Ascending aorta (tissue), 2 donors: ENCODE data around the gene PDE1C. TPM values are rescaled to one million over a fixed set of nuclear protein-coding genes. Genes with fewer than 3 reads are reported as not detected.

Source experiments
- DNase-seq, 2 donors: peaks; one replicate each; pipeline ENCODE4 v3.0.0-alpha.2; 2019; ENCODE audit warnings: low spot score in 2 of 2
- H3K27ac ChIP-seq, 2 donors: fragments of 200-600 bp; sonication (generic); one replicate each; pipeline ENCODE4 v1.5.1; 2016 to 2017; ENCODE audit warnings: mild to moderate bottlenecking in 1 of 2
- H3K27me3 ChIP-seq: fragments of 200-600 bp; sonication (generic); one replicate; pipeline ENCODE4 v1.5.1; 2017
- H3K36me3 ChIP-seq, 2 donors: fragments of 200-600 bp; sonication (generic); one replicate each; pipeline ENCODE4 v1.5.1; 2016
- H3K4me1 ChIP-seq, 2 donors: fragments of 200-600 bp; sonication (generic); one replicate each; pipeline ENCODE4 v1.5.1; 2016 to 2017; ENCODE audit warnings: mild to moderate bottlenecking in 1 of 2
- H3K4me3 ChIP-seq, 2 donors: fragments of 200-600 bp; sonication (generic); one replicate each; pipeline ENCODE4 v1.5.1; 2016 to 2017; ENCODE audit warnings: mild to moderate bottlenecking in 1 of 2
- H3K9me3 ChIP-seq, 2 donors: fragments of 200-600 bp; sonication (generic); one replicate each; pipeline ENCODE4 v1.5.1; 2016
- CTCF ChIP-seq, 3 experiments: fragments of 200-600 bp in 2 of 3; fragments of 450-650 bp in 1 of 3; sonication (generic) in 2 of 3; IDR thresholded peaks; one replicate each; pipeline ENCODE4 v1.5.1; 2016 to 2019; ENCODE audit warnings: antibody characterized with exemption in 3 of 3, mild to moderate bottlenecking in 1 of 3, moderate library complexity in 1 of 3
- intact Hi-C: fragments of 100-400 bp; cut with DNase I; formaldehyde crosslinking; loops from one replicate; pipeline ENCODE4 v1.15.1; 2023
- total RNA-seq: library from RNA; depleted of rRNA; stranded (reverse); fragments of >200 nt; gene quantifications from one replicate; pipeline ENCODE4 v1.1.0, GENCODE V29; 2016

Gene PDE1C
- total RNA-seq, 1 donor from 2014 or later, result 1.4 TPM

DNA sequence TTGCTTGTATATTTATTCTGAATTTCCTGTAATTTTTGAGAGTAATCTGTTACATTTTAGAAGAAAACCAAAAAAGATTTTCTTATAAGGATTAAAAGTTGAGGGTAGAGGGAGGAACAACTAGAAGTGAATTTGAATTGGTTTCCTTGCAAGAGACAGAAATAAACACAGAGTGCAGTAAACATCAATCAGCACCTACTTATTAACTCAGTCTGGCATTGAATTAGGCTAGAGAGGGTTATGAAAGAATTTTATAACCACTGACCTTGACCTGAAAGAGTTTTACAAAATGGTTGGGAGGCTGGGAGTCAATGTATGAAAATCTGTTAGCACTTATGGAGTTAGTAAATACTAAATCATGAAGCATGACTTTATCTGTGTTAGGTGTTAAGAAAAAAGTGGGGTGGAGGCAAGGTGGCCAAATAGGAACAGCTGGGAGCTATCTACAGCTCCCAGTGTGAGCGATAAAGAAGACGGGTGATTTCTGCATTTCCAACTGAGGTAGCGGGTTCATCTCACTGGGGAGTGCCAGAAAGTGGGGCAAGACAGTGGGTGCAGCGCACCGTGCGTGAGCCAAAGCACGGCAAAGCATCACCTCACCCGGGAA, 106.5 kb downstream of the PDE1C start:
- H3K27ac ChIP-seq, result no peak overlapping the region
- H3K36me3 ChIP-seq, result no peaks in the 10 kb centered on the region
- no peak overlapping the region for H3K4me3 ChIP-seq
- no peak for TF ChIP-seq CTCF (IDR thresholded peaks at IDR 0.05)
- H3K27me3 ChIP-seq, result no peaks in the 10 kb centered on the region
- no peaks in the 10 kb centered on the region for H3K4me1 ChIP-seq
- no peaks in the 10 kb centered on the region for H3K9me3 ChIP-seq
- no peak for DNase-seq
- intact Hi-C loops, result no loop called here

DNA sequence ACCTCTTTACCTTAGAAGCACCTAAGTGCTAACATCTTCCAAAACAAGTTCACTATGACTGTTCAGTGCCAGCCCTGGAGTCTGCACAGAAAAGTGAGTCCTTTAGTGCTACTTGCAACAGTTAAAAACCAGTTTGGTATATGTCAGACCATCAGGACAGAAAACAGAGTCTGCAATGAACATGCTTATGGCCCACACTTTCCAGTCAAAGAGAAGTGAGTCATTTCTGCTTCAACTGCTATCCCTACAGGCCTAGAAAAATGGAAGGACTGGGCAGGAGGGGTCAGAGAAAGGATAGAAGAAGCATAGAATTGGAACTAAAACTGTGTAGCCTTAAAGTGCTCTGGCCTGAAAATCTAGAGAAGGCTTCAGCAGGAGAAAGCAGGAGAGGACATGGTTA, 108.0 kb downstream of the PDE1C start:
- TF ChIP-seq CTCF (IDR thresholded peaks at IDR 0.05), result no peak
- intact Hi-C loops, result no loop called here
- DNase-seq, result no peak
- Histone ChIP-seq H3K9me3 (no peaks in the 10 kb centered on the region), H3K36me3 (no peaks in the 10 kb centered on the region), H3K27ac (no peak overlapping the region), H3K4me1 (no peaks in the 10 kb centered on the region), H3K4me3 (no peak overlapping the region), H3K27me3 (no peaks in the 10 kb centered on the region)

- TF ChIP-seq CTCF (IDR thresholded peaks at IDR 0.05), result no peak
- Histone ChIP-seq H3K9me3 (no peaks in the 10 kb centered on the region), H3K27ac (no peak overlapping the region), H3K4me3 (no peak overlapping the region), H3K4me1 (no peaks in the 10 kb centered on the region), H3K36me3 (no peaks in the 10 kb centered on the region), H3K27me3 (no peaks in the 10 kb centered on the region)
- no peak for DNase-seq
- intact Hi-C loops, result no loop called here
Observed at GRCh38 chr7:31958226-31958625, 112.0 kb downstream of the PDE1C start.

DNA sequence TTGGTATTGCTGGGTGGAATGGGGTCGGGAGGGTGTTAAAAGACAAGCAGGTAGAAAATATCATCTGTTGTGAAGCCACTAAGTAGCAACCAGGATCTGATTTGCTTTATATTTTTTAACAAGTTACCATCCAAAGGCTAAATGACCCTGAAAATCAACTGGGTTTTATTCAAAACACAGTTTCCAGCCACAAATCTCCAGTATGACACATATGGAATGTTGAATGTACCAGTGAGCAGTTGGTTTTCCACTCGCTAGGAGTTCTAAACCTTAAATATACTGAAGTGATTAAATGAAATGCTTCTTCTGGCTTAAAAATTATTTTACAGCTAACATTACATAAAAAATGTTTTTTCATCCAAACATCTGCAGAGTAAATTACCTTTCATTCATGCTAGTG, 112.5 kb downstream of the PDE1C start:
- Histone ChIP-seq H3K27me3 (no peaks in the 10 kb centered on the region), H3K27ac (no peak overlapping the region)
- DNase-seq, result no peak

GRCh38 chr7:31957090-31957720, 113.0 kb downstream of the PDE1C start:
- no peaks in the 10 kb centered on the region for H3K27me3 ChIP-seq
- intact Hi-C loops, result no loop called here
- H3K9me3 ChIP-seq, result no peaks in the 10 kb centered on the region
- H3K36me3 ChIP-seq, result no peaks in the 10 kb centered on the region
- no peaks in the 10 kb centered on the region for H3K4me1 ChIP-seq
- H3K27ac ChIP-seq, result no peak overlapping the region
- TF ChIP-seq CTCF (IDR thresholded peaks at IDR 0.05), result no peak
- no peak for DNase-seq
- H3K4me3 ChIP-seq, result no peak overlapping the region

More for the DNA sequence above, 112.5 kb downstream of the PDE1C start:
- Histone ChIP-seq H3K36me3 (no peaks in the 10 kb centered on the region), H3K9me3 (no peaks in the 10 kb centered on the region), H3K4me3 (no peak overlapping the region), H3K4me1 (no peaks in the 10 kb centered on the region)
- TF ChIP-seq CTCF (IDR thresholded peaks at IDR 0.05), result no peak
- intact Hi-C loops, result no loop called here
